GM19043 (cell line): ENCODE data around the gene RGS10.
"Not testable (repeated sequence)": the region's sequence is repeated elsewhere in the genome, so short reads cannot be mapped to it uniquely, and the experiment has no call there.

Experiments
- ATAC-seq: cut with Tn5 transposase; IDR thresholded peaks from one replicate; pipeline ENCODE4 v1.9.1; 2021; ENCODE audit warnings: low read depth; ENCODE audit not compliant: unreplicated experiment

RGS10 gene

DNA sequence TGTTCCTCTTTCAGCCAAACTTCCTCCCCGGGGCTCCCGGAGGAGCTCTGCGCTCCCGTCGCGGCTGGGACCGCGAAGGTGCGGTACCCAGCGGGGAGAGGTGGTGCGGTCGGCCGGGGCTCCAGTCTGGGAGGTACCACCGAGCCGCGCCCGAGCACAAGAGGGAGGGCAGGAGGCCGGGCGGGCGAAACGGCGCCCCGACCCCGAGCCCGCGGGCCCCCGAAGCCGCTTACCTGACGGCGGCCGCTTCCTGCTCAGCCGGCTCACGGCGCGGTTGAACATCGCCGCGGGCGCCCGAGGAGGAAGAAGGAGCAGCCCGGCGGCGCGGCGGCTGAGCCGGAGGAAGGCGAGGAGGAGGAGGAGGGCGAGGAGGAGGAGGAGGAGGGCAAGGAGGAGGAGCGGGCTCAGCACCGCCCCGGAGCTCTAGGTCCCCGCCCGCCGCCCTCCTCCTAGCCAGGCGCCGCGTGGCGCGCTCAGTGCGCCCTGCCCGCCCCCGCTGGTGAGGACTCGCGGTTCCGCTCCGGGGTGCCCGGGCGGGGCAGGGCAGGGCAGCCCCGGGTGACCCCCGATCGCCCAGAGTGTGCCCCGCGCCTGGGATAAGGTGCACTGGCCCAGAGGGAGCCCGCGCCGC is at the start of gene RGS10:
Gene RGS10 (minus strand): TSS at position 363 of the 631 bp plus-strand sequence. CDS start 81 bp downstream, at position 282.
- peak; percentile 58 for ATAC-seq

DNA sequence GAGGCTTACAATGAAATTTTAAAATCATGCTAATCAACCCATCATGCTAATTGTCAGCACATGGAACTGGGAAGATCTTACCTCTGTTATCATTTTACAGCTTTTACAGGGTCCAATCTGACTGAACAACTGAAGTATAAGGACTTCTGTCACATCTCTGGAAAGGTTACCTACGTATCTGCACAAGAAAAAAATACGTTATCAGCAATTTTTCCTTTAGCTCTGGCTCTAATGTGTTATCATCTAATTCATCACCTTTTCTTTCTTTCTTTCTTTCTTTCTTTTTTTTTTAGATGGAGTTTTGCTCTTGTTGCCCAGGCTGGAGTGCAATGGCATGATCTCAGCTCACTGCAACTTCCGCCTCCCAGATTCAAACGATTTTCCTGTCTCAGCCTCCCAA is 45.6 kb upstream of the RGS10 start:
- no peak for ATAC-seq

DNA sequence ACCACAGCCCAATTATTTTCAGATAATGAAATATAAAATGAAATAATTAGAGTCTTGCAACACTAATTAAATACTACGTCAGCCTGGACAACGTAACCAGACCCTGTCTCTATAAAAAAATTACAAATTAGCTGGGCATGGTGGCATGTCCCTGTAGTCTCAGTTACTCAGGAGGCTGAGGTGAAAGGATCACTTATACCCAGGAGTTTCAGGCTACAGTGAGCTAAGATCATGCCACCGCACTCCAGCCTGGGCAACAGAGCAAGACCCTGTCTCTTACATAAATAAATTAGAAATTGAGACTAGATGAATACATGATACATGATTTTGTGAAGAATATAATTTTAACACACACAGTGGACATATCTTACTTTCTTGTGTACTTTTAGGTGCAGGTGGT is 35.8 kb upstream of the RGS10 start:
- no peak for ATAC-seq

- ATAC-seq = no peak
Measured at GRCh38 chr10:119575991-119576390, 33.5 kb upstream of the RGS10 start.

DNA sequence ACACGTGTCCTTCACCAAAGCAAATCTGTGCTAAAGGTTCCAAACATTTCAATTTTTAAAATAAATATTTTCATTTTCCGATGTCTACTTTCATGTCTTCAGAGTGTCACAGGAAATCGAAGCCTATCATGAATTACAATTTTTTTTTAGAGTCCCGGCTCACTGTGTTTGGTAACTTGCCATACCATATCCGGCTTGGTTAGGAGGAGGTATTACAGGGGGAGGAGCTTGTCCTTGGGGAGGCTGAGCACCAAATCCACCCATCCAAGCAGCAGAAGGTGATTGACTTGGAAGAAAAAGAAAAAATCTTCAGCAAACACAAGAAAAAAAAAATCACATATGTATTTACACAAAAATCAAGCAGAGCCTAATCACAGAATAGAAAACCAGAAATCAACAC is 33.0 kb upstream of the RGS10 start:
- no peak for ATAC-seq

- no peak for ATAC-seq
Measured at GRCh38 chr10:119567978-119568377, 25.5 kb upstream of the RGS10 start.

DNA sequence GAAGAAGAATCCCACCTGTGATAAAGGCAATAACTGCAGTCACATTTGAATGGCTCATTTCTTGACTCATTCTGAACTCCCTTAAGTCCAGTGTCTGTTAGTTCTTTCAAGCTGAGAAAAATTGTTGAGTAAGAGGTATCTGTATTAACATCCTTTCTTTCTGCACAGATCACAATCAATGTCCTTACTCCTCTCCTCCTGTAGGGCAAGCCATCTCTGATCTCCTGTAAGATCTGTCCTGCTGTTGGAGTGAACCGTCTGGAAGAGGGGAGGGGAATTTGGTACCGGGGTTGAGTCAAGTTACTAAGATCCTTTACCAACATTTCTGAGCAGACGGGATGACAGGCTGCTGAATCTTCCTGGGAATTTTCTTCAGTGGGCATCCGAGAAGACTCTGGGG is 19.6 kb upstream of the RGS10 start:
- ATAC-seq = no peak

DNA sequence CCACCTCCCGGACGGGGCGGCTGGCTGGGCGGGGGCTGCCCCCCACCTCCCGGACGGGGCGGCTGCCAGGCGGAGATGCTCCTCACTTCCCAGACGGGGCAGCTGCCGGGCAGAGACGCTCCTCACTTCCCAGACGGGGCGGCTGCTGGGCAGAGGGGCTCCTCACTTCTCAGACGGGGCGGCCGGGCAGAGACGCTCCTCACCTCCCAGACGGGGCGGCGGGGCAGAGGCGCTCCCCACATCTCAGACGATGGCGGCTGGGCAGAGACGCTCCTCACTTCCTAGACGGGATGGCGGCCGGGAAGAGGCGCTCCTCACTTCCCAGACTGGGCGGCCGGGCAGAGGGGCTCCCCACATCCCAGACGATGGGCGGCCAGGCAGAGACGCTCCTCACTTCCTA is 17.0 kb upstream of the RGS10 start:
- ATAC-seq = not testable (repeated sequence)

DNA sequence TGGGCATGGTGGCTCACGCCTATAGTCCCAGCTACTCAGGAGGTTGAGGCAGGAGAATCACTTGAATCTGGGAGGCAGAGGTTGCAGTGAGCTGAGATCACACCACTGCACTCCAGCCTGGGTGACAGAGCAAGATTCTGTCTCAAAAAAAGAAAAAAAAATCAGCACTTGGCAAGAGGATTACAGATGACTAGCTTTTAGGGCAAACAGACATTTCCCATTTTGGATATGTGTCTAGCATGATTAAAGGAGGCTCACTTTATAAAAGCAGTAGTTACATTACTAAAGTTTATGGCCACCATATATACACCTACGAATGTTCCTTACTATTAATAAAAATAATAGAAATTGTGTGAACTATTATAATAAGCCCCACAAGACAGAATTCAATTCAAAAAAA is 13.6 kb upstream of the RGS10 start:
- not testable (repeated sequence) for ATAC-seq

- no peak for ATAC-seq
Measured at GRCh38 chr10:119555178-119555784, 12.8 kb upstream of the RGS10 start.

GRCh38 chr10:119550827-119551226 is 8.3 kb upstream of the RGS10 start:
- no peak for ATAC-seq

DNA sequence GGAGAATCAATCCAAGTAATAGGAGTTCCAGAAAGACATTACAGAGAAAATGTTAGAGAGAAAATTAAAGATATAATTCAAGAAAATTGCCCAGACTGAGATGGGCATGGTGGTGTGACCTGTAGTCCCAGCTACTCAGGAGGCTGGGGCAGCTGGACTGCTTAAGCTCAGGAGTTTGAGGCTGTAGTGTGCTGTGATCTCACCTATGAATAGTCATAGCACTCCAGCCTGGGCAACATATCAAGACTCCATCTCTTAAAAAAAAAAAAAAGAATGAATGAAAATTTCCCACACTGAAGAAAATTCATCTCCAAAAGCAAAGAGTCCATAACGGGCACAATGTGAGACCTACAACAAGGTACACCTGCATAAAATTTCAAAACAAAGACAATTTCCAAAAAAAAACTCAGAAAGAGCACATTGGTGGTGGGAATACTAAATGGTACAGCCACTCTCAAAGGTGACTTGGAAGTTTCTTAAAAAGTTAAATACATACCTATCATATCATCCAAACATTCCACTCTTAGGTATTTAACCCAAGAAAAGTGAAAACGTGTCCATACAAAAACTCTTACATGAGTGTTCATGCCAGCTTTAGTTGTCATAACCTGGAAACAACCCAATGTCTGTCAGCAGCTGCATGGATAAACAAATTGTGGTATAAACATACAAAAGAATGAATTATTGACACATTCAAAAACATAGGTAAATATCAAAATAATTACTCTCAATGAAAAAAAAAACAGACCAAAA is 6.9 kb upstream of the RGS10 start:
- ATAC-seq = no peak

DNA sequence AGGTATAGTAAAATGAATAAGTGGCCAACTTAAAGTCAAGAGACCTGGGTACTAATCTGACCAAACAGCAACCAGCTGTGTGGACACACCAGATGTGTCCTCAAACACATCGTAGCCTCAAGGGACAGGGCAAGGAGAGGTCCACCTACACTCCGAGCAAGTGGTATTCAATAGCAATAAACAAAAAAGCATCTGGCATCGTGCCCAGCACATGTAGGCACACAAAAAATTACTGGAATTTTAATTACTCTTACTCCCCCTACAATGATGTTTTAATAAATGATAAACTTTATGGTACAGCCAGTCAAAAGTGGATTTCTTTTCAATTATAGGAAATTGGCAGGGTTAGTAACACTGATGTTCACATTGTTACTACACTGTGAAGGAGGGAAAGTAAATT is 3.5 kb upstream of the RGS10 start:
- ATAC-seq = no peak

DNA sequence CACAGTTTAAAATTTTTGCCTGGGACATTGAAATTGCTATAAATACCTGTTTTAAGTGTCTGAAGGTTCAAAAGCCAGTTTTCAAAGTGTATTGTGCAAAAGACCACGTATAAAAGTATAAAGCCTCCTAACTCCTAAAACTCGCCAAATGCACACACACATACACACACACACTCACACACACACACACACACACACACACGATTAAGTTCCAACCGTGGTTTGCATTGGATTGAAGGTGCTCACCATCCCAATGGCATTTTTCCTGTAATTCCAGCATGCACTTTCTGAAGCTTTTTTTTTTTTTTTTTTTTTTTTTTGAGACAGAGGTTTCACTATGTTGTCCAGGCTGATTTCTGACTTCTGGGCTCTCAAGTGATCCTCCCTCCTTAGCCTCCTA is 2.8 kb upstream of the RGS10 start:
- ATAC-seq = no peak

DNA sequence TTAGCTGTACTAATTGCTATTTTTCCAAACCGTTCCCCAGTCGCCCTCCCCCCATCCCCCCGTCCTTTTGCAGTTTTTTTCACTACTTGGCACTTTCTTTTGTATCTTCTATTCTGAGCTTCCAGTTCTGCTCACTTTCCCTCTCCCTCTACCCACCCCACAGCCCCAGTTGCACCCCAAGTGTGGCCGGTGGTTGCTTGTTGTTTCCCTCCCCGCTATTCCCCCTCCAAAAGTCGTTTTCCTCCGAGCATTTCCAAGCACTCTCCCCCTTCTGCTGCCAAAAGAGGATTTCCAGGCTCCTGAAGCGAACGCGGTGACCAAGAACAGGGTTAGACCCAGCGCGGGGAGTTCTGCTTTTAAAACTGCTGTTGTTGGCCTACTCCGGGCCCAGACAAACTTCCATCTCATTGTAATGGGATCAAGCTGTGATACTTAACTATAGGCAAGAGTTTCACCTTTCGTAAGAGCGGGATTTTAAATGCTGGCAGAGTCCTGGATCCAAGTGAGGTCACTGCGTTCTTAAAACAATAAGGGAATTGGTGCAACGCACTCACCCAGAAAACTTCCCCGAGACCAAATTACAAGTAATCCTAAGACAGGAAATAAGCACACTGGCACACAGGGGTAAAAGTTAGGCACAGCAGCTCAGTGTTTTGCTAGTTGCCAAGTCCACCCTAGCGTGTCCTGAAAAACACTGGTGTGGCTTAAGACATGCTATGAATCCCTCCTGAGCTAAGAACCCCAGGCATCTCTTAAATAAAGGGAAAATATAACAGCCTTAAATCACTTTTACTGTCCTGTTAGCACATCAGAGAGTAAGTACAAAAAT is 1.5 kb upstream of the RGS10 start:
- no peak for ATAC-seq

DNA sequence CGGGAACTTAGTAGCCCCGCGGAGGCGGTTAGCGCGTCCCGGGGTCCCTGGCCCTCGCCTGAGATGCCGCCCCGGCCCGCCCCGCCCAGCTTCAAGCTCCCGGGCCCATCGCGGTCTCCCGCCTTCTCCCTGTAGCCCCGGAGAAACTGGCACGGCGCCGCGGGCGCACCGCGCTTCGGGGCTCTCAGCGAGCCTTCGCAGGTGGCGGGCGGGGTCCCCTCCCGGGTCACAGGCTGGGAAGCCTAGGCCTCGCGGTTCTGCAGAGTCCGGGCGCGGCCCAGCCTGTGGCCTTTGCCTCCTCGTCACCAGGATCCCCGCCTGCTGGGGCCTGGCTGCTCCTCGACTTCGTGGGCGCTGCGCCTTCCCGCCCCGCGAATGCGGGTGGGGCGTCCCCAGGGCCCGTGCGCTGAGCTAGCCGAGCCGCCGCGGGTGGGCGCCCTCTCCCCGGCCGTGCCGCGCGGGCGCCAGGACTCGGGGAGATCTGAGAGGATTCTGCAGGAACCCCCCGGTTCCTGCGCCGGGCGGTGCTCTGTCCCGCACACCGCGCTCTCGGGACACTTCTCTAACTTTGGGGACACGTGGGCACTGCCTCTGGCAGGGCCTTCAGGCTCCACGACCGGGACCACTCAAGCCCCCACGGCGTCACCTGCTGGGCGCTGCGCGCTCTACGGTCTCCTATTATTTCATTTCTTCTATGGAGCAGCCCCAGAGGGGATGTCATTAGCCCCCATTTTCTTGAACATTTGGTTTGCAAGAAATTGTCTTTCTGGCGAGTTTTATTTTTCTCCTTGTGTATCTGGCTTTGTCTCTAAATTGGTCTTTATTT is 682 bp upstream of the RGS10 start:
- ATAC-seq = peak; percentile 43

GRCh38 chr10:119541459-119542356 is 811 bp downstream of the RGS10 start:
- no peak for ATAC-seq

DNA sequence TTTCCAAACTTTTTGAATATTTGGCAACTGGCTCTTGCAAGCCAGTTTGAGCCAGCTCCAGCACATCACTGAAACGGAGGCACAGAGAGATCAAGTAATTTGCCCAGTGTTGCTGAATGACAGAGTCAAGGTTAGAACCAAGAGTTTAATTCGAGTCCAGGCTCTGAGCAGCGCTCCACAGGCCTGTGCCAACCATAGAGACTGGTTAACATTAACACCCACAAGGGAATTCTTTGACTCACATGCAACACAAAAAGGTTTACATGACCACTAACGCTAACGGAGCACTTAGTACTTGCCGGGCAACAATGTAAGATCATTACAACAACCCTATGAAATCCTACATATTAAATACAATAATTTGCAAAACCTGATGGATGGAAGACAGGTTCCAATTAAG is 1.5 kb downstream of the RGS10 start:
- no peak for ATAC-seq

GRCh38 chr10:119540038-119540437 is 2.5 kb downstream of the RGS10 start:
- ATAC-seq = no peak
